GM18508 (cell line): ENCODE results near the gene RAB1B.

Experiments used
- ATAC-seq: cut with Tn5 transposase; IDR thresholded peaks from one replicate; pipeline ENCODE4 v1.9.1; 2021; ENCODE audit warnings: moderate number of reproducible peaks; ENCODE audit not compliant: insufficient read depth, unreplicated experiment

The RAB1B gene

GRCh38 chr11:66268244-66268951, at the start of gene RAB1B:
TSS of gene RAB1B (plus strand) at chr11:66268639. CDS start at chr11:66268680, 41 bp downstream.
- peak; percentile 75 for ATAC-seq

- no peak for ATAC-seq
These were observed 49.4 kb upstream of the RAB1B start for GRCh38 chr11:66218846-66219620.

- no peak for ATAC-seq
These were observed 48.4 kb upstream of the RAB1B start for GRCh38 chr11:66219846-66220565.

- ATAC-seq: no peak
These were observed 47.9 kb upstream of the RAB1B start for GRCh38 chr11:66220566-66220935.

DNA sequence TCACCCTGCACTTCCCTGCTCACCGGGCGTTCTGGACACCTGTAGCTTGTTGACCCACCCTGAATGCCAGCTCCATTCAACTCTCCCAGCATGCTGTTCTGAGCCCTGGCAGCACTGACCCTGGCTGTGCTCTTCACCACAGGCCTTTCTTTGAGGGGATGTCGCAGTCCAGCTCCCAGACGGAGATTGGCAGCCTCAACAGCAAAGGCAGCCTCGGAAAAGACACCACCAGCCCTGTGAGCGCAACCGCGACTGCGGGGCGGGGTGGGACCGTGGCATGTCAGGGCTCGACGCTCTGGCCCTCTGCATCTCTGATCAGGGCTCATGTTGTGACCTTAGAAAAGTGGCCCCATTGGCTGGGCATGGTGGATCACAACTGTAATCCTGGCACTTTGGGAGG, 47.4 kb upstream of the RAB1B start:
- ATAC-seq: no peak

GRCh38 chr11:66221726-66222236, 46.7 kb upstream of the RAB1B start:
- no peak for ATAC-seq

- peak; percentile 60 for ATAC-seq
These were observed 45.9 kb upstream of the RAB1B start for GRCh38 chr11:66222358-66223149.

DNA sequence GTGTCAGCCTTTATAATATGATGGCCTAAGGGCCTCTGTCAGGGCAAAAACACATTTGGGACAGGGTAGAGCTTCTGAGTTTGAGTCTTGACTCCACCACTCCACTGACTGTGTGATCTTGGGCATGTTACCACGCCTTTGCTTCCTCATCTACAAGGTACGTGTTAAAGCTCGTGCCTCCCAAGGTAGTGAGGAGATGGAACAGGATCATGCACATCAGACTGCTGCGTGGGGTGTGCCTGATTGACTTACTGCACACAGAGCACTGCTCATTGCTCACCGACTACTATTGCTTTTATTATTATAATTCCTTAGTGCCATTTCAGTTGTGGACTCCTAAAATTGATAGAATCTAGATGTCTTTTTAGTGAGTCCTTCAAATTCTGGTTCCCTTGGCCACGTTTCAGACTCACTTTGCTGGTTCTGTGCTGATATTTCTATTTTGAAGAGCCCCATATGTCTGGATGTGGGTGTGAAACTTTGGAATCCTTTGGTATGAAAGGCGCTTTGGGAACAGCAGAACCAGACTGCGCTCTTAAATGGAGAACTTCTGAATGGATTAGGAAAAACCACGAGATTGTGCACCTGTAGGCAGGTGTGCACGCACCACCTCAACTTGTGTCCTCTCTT, 44.1 kb upstream of the RAB1B start:
- no peak for ATAC-seq

DNA sequence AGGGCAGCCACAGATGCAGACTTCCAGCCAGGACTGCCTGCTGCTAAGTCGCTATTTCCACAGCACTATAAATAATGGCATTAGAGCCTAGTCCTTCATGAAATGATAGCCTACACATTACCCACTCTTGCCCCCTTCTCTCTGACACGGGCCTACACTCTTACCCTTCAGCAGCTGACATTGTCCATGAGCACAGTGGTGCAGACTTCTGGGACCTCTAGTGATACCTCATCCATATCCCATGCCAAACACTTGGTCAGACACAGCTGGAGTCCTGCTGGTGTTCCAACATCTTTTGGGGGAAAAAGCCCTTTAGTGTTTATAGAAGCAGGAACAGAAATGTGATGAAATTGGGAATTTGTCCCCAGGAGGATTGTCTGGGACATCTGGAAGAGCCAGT, 43.4 kb upstream of the RAB1B start:
- no peak for ATAC-seq

GRCh38 chr11:66226101-66226500, 42.3 kb upstream of the RAB1B start:
- no peak for ATAC-seq

DNA sequence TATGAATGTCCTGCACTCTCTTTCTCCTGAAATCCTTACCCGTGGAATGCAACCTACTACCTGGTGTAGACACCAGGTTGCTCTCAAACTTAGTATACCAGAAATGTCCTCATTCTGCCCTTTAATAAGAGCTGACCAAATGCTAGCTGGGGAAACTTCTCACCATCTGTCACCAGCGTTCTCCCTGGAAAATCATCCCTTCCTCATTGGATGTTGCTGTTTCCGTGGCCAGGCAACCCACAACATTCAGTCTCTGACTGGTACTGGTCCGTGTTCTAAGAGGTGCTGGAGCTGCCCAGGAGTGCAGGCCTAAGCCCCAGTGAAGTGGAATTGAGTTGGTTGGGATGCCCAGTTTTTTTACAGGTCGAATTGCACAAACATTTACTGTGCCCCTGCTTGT, 40.7 kb upstream of the RAB1B start:
- ATAC-seq: no peak

GRCh38 chr11:66228521-66228920, 39.9 kb upstream of the RAB1B start:
- no peak for ATAC-seq

DNA sequence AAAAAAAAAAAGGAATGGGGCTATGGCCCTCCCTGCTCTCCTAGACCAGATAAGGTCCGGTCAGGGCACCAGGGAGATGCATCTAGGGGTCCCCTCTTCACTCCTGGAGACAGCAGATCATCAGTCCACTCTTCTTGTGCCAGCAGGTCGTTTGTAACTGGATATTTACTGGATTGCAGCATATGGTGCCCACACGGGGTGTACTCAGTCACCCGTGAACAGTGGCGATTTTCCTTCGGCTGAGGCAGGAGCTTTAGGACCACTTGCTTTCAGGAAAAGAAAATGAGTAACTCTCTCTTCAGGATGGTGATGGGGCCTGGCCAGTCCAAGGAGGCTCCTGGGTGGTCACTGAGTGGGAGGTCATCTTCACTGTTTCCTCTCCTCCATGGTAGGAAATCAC, 38.3 kb upstream of the RAB1B start:
- no peak for ATAC-seq

- ATAC-seq: no peak
These were observed 37.5 kb upstream of the RAB1B start for GRCh38 chr11:66230978-66231377.

GRCh38 chr11:66231561-66231960, 36.9 kb upstream of the RAB1B start:
- no peak for ATAC-seq

DNA sequence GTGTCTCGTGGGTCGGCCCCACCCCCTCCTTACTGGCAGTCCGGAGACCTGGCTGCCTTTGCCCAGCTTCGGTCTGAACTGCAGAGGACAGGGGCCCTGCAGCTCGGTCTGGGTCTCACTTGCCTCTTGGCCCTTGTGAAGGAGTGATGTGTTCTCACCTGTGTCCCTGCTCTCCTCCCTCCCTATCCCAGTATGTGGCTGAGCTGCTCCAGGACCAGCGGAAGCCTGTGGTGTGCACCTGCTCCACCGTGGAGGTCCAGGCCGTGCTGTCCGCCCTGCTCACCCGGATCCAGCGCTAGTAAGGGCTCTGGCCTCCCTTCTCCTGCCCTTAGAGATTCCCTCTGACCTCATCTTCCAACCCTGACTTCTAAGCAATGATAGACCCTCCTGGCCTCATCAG, 35.7 kb upstream of the RAB1B start:
- no peak for ATAC-seq

GRCh38 chr11:66233301-66233700, 35.1 kb upstream of the RAB1B start:
- no peak for ATAC-seq

- ATAC-seq: no peak
These were observed 33.3 kb upstream of the RAB1B start for GRCh38 chr11:66235141-66235540.

DNA sequence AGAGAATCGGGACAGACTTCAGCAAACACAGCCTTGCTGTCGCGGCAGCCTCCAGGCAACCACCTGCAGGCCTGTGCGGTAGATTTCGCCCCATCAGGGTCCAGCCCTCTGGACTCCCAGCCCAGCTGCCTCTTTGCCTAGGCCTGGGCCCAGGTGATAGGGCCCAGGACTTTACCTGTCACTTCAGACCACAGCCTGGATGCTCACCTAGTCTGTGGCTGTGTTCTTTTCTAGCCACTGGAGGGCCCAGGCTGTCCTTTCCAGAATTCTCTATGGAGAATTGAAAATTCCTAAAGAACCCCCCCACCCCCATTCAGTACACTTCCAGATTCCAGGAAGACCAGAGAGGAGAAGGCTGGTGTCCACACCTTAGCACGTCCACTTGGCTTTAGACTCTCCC, 30.6 kb upstream of the RAB1B start:
- ATAC-seq: no peak
